K562 (cell line): ENCODE results near the gene FKRP. TPM values are rescaled to one million over a fixed set of nuclear protein-coding genes. Genes with fewer than 3 reads are reported as not detected.

ENCODE experiments used
- BCL6 ChIP-seq: fragments of 250-450 bp; sonication (Bioruptor Pico); IDR thresholded peaks from 2 replicates; pipeline ENCODE4 v1.4.0; 2020
- CBX8 ChIP-seq: fragments of 200-600 bp; sonication (generic); IDR thresholded peaks from 2 replicates; pipeline ENCODE4 v1.6.1; 2012; ENCODE audit warnings: borderline replicate concordance, mixed run types, low read depth, mild to moderate bottlenecking, moderate library complexity, mixed read lengths, low read length, control low read depth, inconsistent platforms; ENCODE audit not compliant: poor library complexity, severe bottlenecking; ENCODE audit errors: extremely low read depth
- CEBPB ChIP-seq: fragments of 450-650 bp; IDR thresholded peaks from 2 replicates; pipeline ENCODE4 v1.6.1; 2016; ENCODE audit warnings: missing genetic modification characterization, missing compliant biosample characterization
- EGR1 ChIP-seq: fragments of 450-650 bp; conservative IDR thresholded peaks from 2 replicates; pipeline ENCODE4 v1.6.1; 2017; ENCODE audit warnings: mild to moderate bottlenecking
- ESRRB ChIP-seq: fragments of 250-450 bp; sonication (Bioruptor Pico); IDR thresholded peaks from 2 replicates; pipeline ENCODE4 v1.5.0; 2020; ENCODE audit warnings: mild to moderate bottlenecking, moderate library complexity, borderline replicate concordance
- FIP1L1 ChIP-seq: fragments of 200-400 bp; formaldehyde crosslinking; IDR thresholded peaks from 2 replicates; pipeline ENCODE4 v1.6.1; 2018; ENCODE audit warnings: mild to moderate bottlenecking, low read depth, low read length; ENCODE audit not compliant: poor library complexity, severe bottlenecking
- GTF2F1 ChIP-seq: IDR thresholded peaks from 2 replicates; pipeline ENCODE4 v1.6.1; 2011; ENCODE audit warnings: low read depth, low read length, improper control_type of control experiment
- RAD21 ChIP-seq, 2 experiments: fragments of 250-450 bp in 1 of 2; fragments of 450-650 bp in 1 of 2; sonication (Bioruptor Pico) in 1 of 2; formaldehyde crosslinking in 1 of 2; IDR thresholded peaks in 1 of 2; conservative IDR thresholded peaks in 1 of 2; 2 replicates each; pipeline versions ENCODE4 v1.4.0 to v1.8.0; 2020 to 2022; ENCODE audit warnings: mild to moderate bottlenecking in 2 of 2, moderate library complexity in 1 of 2
- RBFOX2 ChIP-seq: fragments of 200-400 bp; formaldehyde crosslinking; IDR thresholded peaks from 2 replicates; pipeline ENCODE4 v1.6.1; 2017; ENCODE audit warnings: low read depth, mild to moderate bottlenecking, low read length, moderate library complexity
- SAP30 ChIP-seq: fragments of 200-600 bp; sonication (generic); IDR thresholded peaks from 2 replicates; pipeline ENCODE4 v1.6.1; 2012; ENCODE audit warnings: borderline replicate concordance, low read depth, mild to moderate bottlenecking, moderate library complexity, low read length, control low read depth, inconsistent platforms; ENCODE audit not compliant: insufficient read depth, poor library complexity, severe bottlenecking
- SOX6 ChIP-seq: fragments of 450-650 bp; IDR thresholded peaks from 2 replicates; pipeline ENCODE4 v1.6.1; 2014; ENCODE audit warnings: mild to moderate bottlenecking
- TAF9B ChIP-seq: fragments of 450-650 bp; IDR thresholded peaks from 2 replicates; pipeline ENCODE4 v1.6.1; 2018; ENCODE audit warnings: mild to moderate bottlenecking; ENCODE audit not compliant: partially characterized antibody
- WHSC1 ChIP-seq: IDR thresholded peaks from one replicate; pipeline ENCODE4 v1.6.1; 2012; ENCODE audit warnings: low read length, control low read depth, inconsistent platforms
- ZNF165 ChIP-seq: fragments of 250-450 bp; sonication (Bioruptor Pico); IDR thresholded peaks from 2 replicates; pipeline ENCODE4 v1.4.0; 2020; ENCODE audit warnings: borderline replicate concordance
- ZNF224 ChIP-seq: sonication (generic); formaldehyde crosslinking; IDR thresholded peaks from 2 replicates; pipeline ENCODE4 v1.8.0; 2022; ENCODE audit warnings: mild to moderate bottlenecking, missing genetic modification reagents
- ZNF253 ChIP-seq: fragments of 250-450 bp; sonication (Bioruptor Pico); conservative IDR thresholded peaks from 2 replicates; pipeline ENCODE4 v1.6.1; 2021; ENCODE audit warnings: mild to moderate bottlenecking
- ZNF41 ChIP-seq: fragments of 250-450 bp; sonication (Bioruptor Pico); conservative IDR thresholded peaks from 2 replicates; pipeline ENCODE4 v1.4.0; 2020; ENCODE audit warnings: mild to moderate bottlenecking
- ZNF766 ChIP-seq: fragments of 200-800 bp; sonication (Bioruptor generic); conservative IDR thresholded peaks from 2 replicates; pipeline ENCODE4 v1.6.1; 2016; ENCODE audit warnings: missing genetic modification characterization, missing compliant biosample characterization
- ZSCAN29 ChIP-seq: fragments of 450-650 bp; IDR thresholded peaks from 2 replicates; pipeline ENCODE4 v1.6.1; 2017
- polyA plus RNA-seq, 8 experiments: library from polyadenylated mRNA; depleted of rRNA in 4 of 8; stranded (reverse) in 5 of 8; unstranded in 3 of 8; fragments of >200 nt; fragmentation: Nextera tagmentation in 2 of 8; fragmentation: Illumina TruSeq in 1 of 8; extraction: Ambion mirVana in 2 of 8; extraction: Trizol in 1 of 8; gene quantifications; 2 replicates each; pipeline versions ENCODE4 v1.2.1 to v1.2.3, GENCODE V29; 2011 to 2014; ENCODE audit warnings: inconsistent platforms in 1 of 8, missing spikeins in 1 of 8
- total RNA-seq, 7 experiments: library from RNA; depleted of rRNA in 6 of 7; stranded (reverse); fragments of >200 nt in 6 of 7; fragmentation: Illumina TruSeq in 2 of 7; extraction: Trizol in 2 of 7; gene quantifications; 2 replicates each; pipeline versions ENCODE4 v1.2.1 to v1.2.3, GENCODE V29; 2011 to 2021; ENCODE audit warnings: low replicate concordance in 1 of 7
- TF ChIP-seq, protein P1 (sequence below): fragments of 200-800 bp; sonication (Bioruptor generic); IDR thresholded peaks from 2 replicates; pipeline ENCODE4 v1.6.1; 2016; ENCODE audit warnings: missing genetic modification characterization, missing compliant biosample characterization
- TF ChIP-seq, protein P2 (sequence below): fragments of 450-650 bp; formaldehyde crosslinking; IDR thresholded peaks from 2 replicates; pipeline ENCODE4 v1.4.0; 2022; ENCODE audit warnings: mild to moderate bottlenecking, moderate library complexity
- TF ChIP-seq, protein P3 (sequence below): IDR thresholded peaks from 2 replicates; pipeline ENCODE4 v1.6.1; 2011; ENCODE audit not compliant: insufficient read length; ENCODE audit errors: extremely low read depth

Gene FKRP
- total and polyA plus RNA-seq, 9 of the 15 experiments (the other 6 are each of a cell fraction or from before 2014, with no cell fraction given), result 0.68 to 16.1 (median 6.5) TPM

DNA sequence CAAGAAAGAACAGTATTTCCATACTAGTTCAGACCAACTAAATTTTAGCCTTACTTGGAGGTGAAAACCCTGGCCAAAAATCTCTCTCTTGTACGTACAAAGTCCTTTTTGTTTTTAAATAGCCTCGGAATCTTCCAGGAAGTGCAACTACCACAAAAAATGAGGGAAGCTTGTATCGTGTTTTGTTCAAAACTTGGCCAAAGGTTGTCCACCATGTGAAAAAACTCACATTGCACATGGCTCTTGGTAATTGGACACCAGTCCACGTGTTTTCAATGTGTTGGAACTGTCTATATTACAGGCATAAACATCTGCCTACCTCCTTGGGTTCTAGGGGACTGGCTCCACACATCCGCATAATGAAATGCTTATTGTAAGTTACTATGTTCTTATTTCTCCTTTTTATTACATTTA lies 15.6 kb downstream of the FKRP start (continued):
- TF ChIP-seq, protein P1, sequence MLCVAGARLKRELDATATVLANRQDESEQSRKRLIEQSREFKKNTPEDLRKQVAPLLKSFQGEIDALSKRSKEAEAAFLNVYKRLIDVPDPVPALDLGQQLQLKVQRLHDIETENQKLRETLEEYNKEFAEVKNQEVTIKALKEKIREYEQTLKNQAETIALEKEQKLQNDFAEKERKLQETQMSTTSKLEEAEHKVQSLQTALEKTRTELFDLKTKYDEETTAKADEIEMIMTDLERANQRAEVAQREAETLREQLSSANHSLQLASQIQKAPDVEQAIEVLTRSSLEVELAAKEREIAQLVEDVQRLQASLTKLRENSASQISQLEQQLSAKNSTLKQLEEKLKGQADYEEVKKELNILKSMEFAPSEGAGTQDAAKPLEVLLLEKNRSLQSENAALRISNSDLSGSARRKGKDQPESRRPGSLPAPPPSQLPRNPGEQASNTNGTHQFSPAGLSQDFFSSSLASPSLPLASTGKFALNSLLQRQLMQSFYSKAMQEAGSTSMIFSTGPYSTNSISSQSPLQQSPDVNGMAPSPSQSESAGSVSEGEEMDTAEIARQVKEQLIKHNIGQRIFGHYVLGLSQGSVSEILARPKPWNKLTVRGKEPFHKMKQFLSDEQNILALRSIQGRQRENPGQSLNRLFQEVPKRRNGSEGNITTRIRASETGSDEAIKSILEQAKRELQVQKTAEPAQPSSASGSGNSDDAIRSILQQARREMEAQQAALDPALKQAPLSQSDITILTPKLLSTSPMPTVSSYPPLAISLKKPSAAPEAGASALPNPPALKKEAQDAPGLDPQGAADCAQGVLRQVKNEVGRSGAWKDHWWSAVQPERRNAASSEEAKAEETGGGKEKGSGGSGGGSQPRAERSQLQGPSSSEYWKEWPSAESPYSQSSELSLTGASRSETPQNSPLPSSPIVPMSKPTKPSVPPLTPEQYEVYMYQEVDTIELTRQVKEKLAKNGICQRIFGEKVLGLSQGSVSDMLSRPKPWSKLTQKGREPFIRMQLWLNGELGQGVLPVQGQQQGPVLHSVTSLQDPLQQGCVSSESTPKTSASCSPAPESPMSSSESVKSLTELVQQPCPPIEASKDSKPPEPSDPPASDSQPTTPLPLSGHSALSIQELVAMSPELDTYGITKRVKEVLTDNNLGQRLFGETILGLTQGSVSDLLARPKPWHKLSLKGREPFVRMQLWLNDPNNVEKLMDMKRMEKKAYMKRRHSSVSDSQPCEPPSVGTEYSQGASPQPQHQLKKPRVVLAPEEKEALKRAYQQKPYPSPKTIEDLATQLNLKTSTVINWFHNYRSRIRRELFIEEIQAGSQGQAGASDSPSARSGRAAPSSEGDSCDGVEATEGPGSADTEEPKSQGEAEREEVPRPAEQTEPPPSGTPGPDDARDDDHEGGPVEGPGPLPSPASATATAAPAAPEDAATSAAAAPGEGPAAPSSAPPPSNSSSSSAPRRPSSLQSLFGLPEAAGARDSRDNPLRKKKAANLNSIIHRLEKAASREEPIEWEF, result no peak
- TF ChIP-seq ZNF41 (CRISPR knock-in tag) (no peak), ESRRB (CRISPR knock-in tag) (no peak), SOX6 (no peak), SAP30 (no peak), FIP1L1 (no peak), ZSCAN29 (no peak), ZNF224 (no peak), ZNF766 (CRISPR knock-in tag) (no peak), RAD21 (CRISPR knock-in tag; conservative IDR thresholded peaks at IDR 0.05 in 1 of 2, IDR thresholded peaks at IDR 0.05 in 1 of 2) (no peak), CEBPB (tag) (no peak), CBX8 (no peak), TAF9B (no peak), RBFOX2 (no peak), ZNF253 (no peak), BCL6 (no peak), EGR1 (no peak), GTF2F1 (no peak), WHSC1 (no peak), ZNF165 (CRISPR knock-in tag) (no peak)
- TF ChIP-seq, protein P2, sequence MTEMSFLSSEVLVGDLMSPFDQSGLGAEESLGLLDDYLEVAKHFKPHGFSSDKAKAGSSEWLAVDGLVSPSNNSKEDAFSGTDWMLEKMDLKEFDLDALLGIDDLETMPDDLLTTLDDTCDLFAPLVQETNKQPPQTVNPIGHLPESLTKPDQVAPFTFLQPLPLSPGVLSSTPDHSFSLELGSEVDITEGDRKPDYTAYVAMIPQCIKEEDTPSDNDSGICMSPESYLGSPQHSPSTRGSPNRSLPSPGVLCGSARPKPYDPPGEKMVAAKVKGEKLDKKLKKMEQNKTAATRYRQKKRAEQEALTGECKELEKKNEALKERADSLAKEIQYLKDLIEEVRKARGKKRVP (CRISPR knock-in tag), result no peak
- TF ChIP-seq, protein P3, sequence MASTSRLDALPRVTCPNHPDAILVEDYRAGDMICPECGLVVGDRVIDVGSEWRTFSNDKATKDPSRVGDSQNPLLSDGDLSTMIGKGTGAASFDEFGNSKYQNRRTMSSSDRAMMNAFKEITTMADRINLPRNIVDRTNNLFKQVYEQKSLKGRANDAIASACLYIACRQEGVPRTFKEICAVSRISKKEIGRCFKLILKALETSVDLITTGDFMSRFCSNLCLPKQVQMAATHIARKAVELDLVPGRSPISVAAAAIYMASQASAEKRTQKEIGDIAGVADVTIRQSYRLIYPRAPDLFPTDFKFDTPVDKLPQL, result no peak
